GM23248 (cell line): ENCODE results near the gene FAM221B. TPM values are rescaled to one million over a fixed set of nuclear protein-coding genes. Genes with fewer than 3 reads are reported as not detected.

Experiments
- DNase-seq: peaks from one replicate; pipeline ENCODE4 v3.0.0-alpha.2; 2015
- H2AFZ ChIP-seq: fragments of 200-600 bp; sonication (generic); 2 replicates; pipeline ENCODE4 v1.6.1; 2016; ENCODE audit warnings: antibody characterized with exemption
- H3F3A ChIP-seq: fragments of 200-600 bp; sonication (generic); 2 replicates; pipeline ENCODE4 v1.6.1; 2016; ENCODE audit warnings: mild to moderate bottlenecking, antibody characterized with exemption, mixed run types; ENCODE audit not compliant: insufficient read depth
- H3K27ac ChIP-seq: fragments of 200-600 bp; sonication (generic); 2 replicates; pipeline ENCODE4 v1.5.1; 2016; ENCODE audit warnings: mild to moderate bottlenecking
- H3K27me3 ChIP-seq: fragments of 200-600 bp; sonication (generic); replicated peaks from 2 replicates; pipeline ENCODE4 v1.6.1; 2016; ENCODE audit warnings: mild to moderate bottlenecking; ENCODE audit not compliant: insufficient read depth
- H3K36me3 ChIP-seq: fragments of 200-600 bp; sonication (generic); 2 replicates; pipeline ENCODE4 v1.6.1; 2016; ENCODE audit warnings: low read depth, mild to moderate bottlenecking
- H3K4me1 ChIP-seq: fragments of 200-600 bp; sonication (generic); 2 replicates; pipeline ENCODE4 v1.6.1; 2016; ENCODE audit warnings: mild to moderate bottlenecking; ENCODE audit not compliant: insufficient read depth
- H3K4me2 ChIP-seq: fragments of 200-600 bp; sonication (generic); one replicate; pipeline ENCODE4 v1.6.1; 2016; ENCODE audit warnings: mild to moderate bottlenecking; ENCODE audit not compliant: unreplicated experiment
- H3K4me3 ChIP-seq: fragments of 200-600 bp; sonication (generic); 2 replicates; pipeline ENCODE4 v1.5.1; 2016; ENCODE audit warnings: mild to moderate bottlenecking
- H3K79me2 ChIP-seq: fragments of 200-600 bp; sonication (generic); 2 replicates; pipeline ENCODE4 v1.6.1; 2016; ENCODE audit warnings: mild to moderate bottlenecking; ENCODE audit not compliant: insufficient read depth
- H3K9ac ChIP-seq: fragments of 200-600 bp; sonication (generic); 2 replicates; pipeline ENCODE4 v1.6.1; 2016; ENCODE audit warnings: mild to moderate bottlenecking
- H3K9me2 ChIP-seq: fragments of 200-600 bp; sonication (generic); 2 replicates; pipeline ENCODE4 v1.6.1; 2016; ENCODE audit warnings: mixed run types, mild to moderate bottlenecking, moderate library complexity; ENCODE audit not compliant: insufficient read depth
- H3K9me3 ChIP-seq: fragments of 200-600 bp; sonication (generic); one replicate; pipeline ENCODE4 v1.6.1; 2017; ENCODE audit warnings: low read depth
- H4K20me1 ChIP-seq: fragments of 200-600 bp; sonication (generic); 2 replicates; pipeline ENCODE4 v1.6.0; 2016; ENCODE audit not compliant: insufficient read depth
- EZH2 ChIP-seq: fragments of 200-600 bp; sonication (generic); IDR thresholded peaks from 2 replicates; pipeline ENCODE4 v1.6.1; 2018; ENCODE audit warnings: antibody characterized with exemption, mild to moderate bottlenecking; ENCODE audit not compliant: insufficient read depth, poor library complexity, severe bottlenecking
- EZH2phosphoT487 ChIP-seq: fragments of 200-600 bp; sonication (generic); IDR thresholded peaks from 2 replicates; pipeline ENCODE4 v1.6.1; 2018; ENCODE audit warnings: antibody characterized with exemption, moderate library complexity, mild to moderate bottlenecking, low read depth; ENCODE audit not compliant: insufficient read depth
- WGBS, 2 experiments: methylation state at CpG; one replicate each; pipeline ENCODE4 v1.1.6; 2015 to 2017; ENCODE audit warnings: low lambda C conversion rate in 2 of 2, low coverage in 1 of 2; ENCODE audit errors: missing lambda C conversion rate in 2 of 2; 5-methylcytosine and 5-hydroxymethylcytosine counted together
- in situ Hi-C: fragments of 300-500 bp; cut with MboI; formaldehyde crosslinking; loops from 2 replicates; pipeline ENCODE4 v1.15.0; 2020
- polyA plus RNA-seq: library from polyadenylated mRNA; unstranded; fragments of >200 nt; fragmentation: Nextera tagmentation; extraction: Ambion mirVana; gene quantifications from 2 replicates; pipeline ENCODE4 v1.2.1, GENCODE V29; 2016
- total RNA-seq: library from RNA; depleted of rRNA; stranded (reverse); fragments of >200 nt; shearing (Covaris generic); gene quantifications from 2 replicates; pipeline ENCODE4 v1.2.3, GENCODE V29; 2014

FAM221B gene
- total and polyA plus RNA-seq, 2 experiments from 2014 or later = not detected

- Histone ChIP-seq H3K9ac (no peak overlapping the region), H3K4me2 (no peak overlapping the region), H3K36me3 (no peaks in the 10 kb centered on the region), H3K9me3 (no peaks in the 10 kb centered on the region), H3F3A (peaks cover 29% of the 10 kb centered on the region), H2AFZ (no peak overlapping the region), H3K27ac (no peak overlapping the region), H3K4me1 (peaks cover 21% of the 10 kb centered on the region), H3K9me2 (no peaks in the 10 kb centered on the region), H3K4me3 (no peak overlapping the region), H4K20me1 (no peaks in the 10 kb centered on the region), H3K27me3 (no peaks in the 10 kb centered on the region), H3K79me2 (no peaks in the 10 kb centered on the region)
- in situ Hi-C loops = no loop called here
- TF ChIP-seq EZH2phosphoT487 (no peak), EZH2 (no peak)
- 68 to 69% methylated on average over 5 of the region's 5 CpGs for WGBS, 2 experiments
- DNase-seq = no peak
Measured at GRCh38 chr9:35841645-35841900, 13.0 kb upstream of the FAM221B start.

DNA sequence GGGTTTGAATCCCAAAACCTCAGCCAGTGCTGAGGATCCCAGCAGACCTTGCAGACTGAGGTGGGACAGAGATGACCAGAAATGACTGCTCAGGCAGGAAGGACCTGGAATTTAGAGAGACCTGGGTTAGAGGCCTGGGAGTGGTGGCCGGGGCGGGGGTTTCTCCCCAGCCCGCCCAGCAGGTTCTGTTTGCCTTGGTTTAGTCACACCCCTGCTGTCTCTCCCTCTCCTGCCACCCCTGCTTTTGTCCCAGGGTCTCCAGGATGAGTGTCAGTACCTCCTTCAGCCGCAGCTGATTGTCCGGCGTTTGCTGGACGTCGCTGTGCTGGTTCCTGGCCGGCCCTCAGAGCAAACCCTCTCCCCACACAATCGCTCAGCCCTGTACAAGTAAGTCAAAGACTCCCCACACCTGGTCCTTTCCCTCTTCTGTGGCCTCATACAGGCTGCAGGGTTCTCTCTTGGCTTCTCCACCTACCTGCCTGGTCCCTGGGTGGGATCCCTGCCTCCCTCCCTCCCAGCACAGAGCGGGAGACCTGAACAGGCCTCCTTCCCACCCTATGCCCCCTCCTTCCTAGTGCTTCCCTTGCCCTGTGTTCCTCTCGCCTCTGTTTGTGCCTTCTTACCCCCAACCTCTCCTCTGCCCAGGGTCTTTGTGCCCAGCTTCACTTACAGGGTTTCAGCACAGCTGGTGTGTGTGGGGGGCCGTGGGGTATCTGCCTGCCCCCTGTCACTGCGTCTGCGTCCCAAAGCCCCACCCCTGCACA lies 12.5 kb upstream of the FAM221B start:
- no peaks in the 10 kb centered on the region for H3K36me3 ChIP-seq
- peaks cover 21% of the 10 kb centered on the region for H3K4me1 ChIP-seq
- WGBS, 2 experiments = 87 to 89% methylated on average over 15 of the region's 15 CpGs
- no peak overlapping the region for H2AFZ ChIP-seq
- H3K27ac ChIP-seq = no peak overlapping the region
- H3K4me2 ChIP-seq = no peak overlapping the region
- no peak for TF ChIP-seq EZH2phosphoT487
- TF ChIP-seq EZH2 = no peak
- no peaks in the 10 kb centered on the region for H3K79me2 ChIP-seq
- no peaks in the 10 kb centered on the region for H4K20me1 ChIP-seq
- in situ Hi-C loops = no loop called here
- no peak overlapping the region for H3K4me3 ChIP-seq
- H3K9ac ChIP-seq = no peak overlapping the region
- H3K27me3 ChIP-seq = no peaks in the 10 kb centered on the region
- no peaks in the 10 kb centered on the region for H3K9me3 ChIP-seq
- H3K9me2 ChIP-seq = no peaks in the 10 kb centered on the region
- peaks cover 29% of the 10 kb centered on the region for H3F3A ChIP-seq
- DNase-seq = no peak

DNA sequence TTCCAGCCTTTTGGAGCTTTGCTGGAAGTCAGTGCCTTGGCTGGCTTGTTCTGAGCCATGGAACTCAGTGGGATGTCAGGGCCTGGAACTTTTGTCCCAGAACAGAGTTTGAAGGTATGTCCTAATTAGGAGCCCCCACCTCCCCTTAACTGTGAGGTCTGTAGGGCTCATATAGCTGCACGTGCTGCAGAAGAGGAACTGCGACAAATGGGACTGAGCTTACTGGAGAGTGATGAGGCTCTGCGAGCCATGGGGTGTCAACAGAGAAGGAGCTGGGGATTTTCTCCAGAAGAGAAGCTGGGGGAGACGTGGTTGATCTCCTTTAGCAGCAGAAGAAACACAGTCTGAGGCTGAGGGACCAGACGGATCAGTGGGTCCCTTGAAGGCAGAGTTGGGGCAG lies 11.4 kb upstream of the FAM221B start:
- no peak overlapping the region for H3K27ac ChIP-seq
- peaks cover 21% of the 10 kb centered on the region for H3F3A ChIP-seq
- no peak overlapping the region for H3K4me2 ChIP-seq
- no peak for DNase-seq
- no peak overlapping the region for H3K4me3 ChIP-seq
- H4K20me1 ChIP-seq = no peaks in the 10 kb centered on the region
- no peak for TF ChIP-seq EZH2
- no peak for TF ChIP-seq EZH2phosphoT487
- no peaks in the 10 kb centered on the region for H3K27me3 ChIP-seq
- no peaks in the 10 kb centered on the region for H3K36me3 ChIP-seq
- no peak overlapping the region for H3K9ac ChIP-seq
- no peaks in the 10 kb centered on the region for H3K9me3 ChIP-seq
- H2AFZ ChIP-seq = no peak overlapping the region
- no peaks in the 10 kb centered on the region for H3K79me2 ChIP-seq
- WGBS, 2 experiments = 97% methylated on average over 5 of the region's 5 CpGs
- H3K4me1 ChIP-seq = peaks cover 15% of the 10 kb centered on the region
- H3K9me2 ChIP-seq = no peaks in the 10 kb centered on the region
- in situ Hi-C loops = no loop called here

- H3K36me3 ChIP-seq = no peaks in the 10 kb centered on the region
- no peak for TF ChIP-seq EZH2phosphoT487
- no peak for TF ChIP-seq EZH2
- H3K9me2 ChIP-seq = no peaks in the 10 kb centered on the region
- H3K79me2 ChIP-seq = no peaks in the 10 kb centered on the region
- H3K4me2 ChIP-seq = no peak overlapping the region
- in situ Hi-C loops = no loop called here
- no peaks in the 10 kb centered on the region for H3K27me3 ChIP-seq
- H3K27ac ChIP-seq = no peak overlapping the region
- no peaks in the 10 kb centered on the region for H3K9me3 ChIP-seq
- H3K4me1 ChIP-seq = no peaks in the 10 kb centered on the region
- DNase-seq = no peak
- H4K20me1 ChIP-seq = no peaks in the 10 kb centered on the region
- 93 to 96% methylated on average over 5 of the region's 5 CpGs for WGBS, 2 experiments
- no peak overlapping the region for H3K9ac ChIP-seq
- H2AFZ ChIP-seq = no peak overlapping the region
- no peaks in the 10 kb centered on the region for H3F3A ChIP-seq
- no peak overlapping the region for H3K4me3 ChIP-seq
Measured at GRCh38 chr9:35836595-35836994, 8.1 kb upstream of the FAM221B start.
